D721Med (cell line): Measurements from ENCODE around the gene NPW.

Source experiments
- DNase-seq: peaks from one replicate; pipeline ENCODE4 v3.0.0; 2011; ENCODE audit warnings: low spot score; ENCODE audit not compliant: insufficient read length
- FAIRE-seq: peaks from 2 replicates; lab custom pipeline; 2011; peaks lifted over from hg19 to GRCh38; lab: Jason Lieb, UNC
- TF ChIP-seq, protein P1 (sequence below): IDR thresholded peaks from 2 replicates; pipeline ENCODE4 v1.5.1; 2012; ENCODE audit warnings: mild to moderate bottlenecking, control low read depth; ENCODE audit not compliant: insufficient read depth; ENCODE audit errors: missing control alignments

The NPW gene

DNA sequence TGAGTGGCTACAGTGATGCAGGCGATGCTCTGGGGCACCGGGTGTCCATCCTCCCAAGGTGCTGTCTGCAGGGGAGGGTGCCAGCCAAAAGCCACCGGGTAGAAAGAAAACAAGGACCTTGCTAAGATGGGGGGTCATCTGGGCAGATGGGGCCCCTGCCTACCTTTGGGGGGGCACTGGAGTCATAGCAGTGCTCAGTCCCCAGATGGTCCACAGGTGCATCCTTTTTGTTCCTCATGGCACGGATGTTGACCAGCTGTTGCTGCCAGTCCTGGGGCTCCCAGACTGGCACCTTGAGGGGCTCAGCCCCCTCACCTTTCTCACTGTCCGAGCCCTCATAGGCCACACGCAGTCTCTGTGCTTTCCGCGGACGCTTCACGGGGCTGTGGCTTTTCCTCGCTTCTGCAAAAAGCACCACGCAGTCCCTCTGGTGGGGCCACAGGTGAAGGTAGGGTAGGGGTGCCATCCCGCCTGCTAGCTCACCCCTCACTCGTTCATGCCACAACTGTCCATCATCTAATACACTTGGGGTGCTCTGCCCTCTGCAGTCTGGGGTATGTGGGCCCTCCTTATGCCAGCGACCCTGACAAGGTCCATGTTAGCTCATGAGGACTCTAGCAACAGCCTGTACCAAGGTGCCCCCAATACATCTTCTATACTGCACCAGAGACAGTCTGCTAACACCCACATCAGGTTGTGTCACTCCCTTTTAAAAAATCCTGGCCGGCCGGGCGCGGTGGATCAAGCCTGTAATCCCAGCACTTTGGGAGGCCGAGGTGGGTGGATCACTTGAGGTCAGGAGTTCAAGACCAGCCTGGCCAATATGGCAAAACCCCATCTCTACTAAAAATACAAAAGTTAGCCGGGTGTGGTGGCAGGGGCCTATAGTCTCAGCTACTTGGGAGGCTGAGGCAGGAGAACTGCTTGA is 26.6 kb downstream of the NPW start:
- FAIRE-seq (no peak), DNase-seq (no peak)
- TF ChIP-seq, protein P1, sequence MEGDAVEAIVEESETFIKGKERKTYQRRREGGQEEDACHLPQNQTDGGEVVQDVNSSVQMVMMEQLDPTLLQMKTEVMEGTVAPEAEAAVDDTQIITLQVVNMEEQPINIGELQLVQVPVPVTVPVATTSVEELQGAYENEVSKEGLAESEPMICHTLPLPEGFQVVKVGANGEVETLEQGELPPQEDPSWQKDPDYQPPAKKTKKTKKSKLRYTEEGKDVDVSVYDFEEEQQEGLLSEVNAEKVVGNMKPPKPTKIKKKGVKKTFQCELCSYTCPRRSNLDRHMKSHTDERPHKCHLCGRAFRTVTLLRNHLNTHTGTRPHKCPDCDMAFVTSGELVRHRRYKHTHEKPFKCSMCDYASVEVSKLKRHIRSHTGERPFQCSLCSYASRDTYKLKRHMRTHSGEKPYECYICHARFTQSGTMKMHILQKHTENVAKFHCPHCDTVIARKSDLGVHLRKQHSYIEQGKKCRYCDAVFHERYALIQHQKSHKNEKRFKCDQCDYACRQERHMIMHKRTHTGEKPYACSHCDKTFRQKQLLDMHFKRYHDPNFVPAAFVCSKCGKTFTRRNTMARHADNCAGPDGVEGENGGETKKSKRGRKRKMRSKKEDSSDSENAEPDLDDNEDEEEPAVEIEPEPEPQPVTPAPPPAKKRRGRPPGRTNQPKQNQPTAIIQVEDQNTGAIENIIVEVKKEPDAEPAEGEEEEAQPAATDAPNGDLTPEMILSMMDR = no peak

DNA sequence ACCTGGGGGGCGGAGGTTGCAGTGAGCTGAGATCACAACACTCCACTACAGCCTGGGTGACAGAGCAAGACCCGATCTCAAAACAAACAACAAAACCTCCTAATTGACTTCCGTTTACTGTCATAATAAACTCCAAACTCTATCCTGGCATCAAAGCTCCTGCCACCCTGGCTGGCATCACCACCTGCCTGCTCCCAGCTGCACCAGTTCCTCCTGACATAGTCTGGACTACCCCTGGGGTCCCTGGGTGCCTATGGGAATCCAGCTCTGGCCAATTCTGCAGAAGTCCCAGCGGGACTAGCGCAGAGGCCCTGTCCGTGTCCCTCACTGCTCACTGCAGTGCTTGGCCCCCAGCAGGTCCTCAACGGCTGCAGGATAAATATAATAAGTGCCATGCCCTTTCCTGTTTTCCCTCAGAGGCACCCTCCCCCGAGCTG is 27.3 kb downstream of the NPW start:
- FAIRE-seq (no peak), DNase-seq (no peak)
- TF ChIP-seq, protein P1 = no peak

DNA sequence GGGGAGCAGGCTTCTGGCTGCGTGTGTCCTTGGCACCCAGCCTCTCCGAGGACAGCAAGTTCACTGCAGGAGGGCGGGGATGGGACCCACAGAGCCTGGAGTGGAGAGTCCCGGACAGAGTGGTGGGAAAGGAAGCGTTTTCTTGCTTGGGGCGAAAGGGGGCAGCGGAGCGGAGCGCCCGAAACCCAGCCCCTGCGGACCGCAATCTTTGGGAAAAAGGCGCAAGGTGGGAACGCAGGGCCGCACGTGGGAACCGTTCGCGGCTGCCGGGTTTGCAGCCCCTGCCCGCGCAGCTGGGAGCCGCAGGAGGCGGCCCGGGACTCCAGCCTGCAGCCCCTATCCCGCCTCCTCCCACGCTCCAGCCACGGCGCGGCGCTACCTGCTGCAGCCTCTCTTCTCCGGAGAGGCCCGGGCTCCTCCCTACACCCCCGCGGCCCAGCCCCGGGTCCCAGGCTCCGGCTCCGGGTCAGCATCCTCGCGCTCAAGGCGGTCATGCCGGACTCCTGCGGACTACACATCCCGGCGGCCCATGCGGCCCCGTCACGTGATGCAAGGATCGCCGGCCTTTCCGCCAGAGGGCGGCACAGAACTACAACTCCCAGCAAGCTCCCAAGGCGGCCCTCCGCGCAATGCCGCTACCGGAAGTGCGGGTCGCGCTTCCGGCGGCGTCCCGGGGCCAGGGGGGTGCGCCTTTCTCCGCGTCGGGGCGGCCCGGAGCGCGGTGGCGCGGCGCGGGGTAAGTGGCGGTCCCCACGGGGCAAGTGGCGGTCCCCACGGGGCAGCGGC is 27.9 kb downstream of the NPW start, which contains the start of the genes NTHL1 and TSC2:
NTHL1 (minus strand) TSS at position 505 of the 786 bp plus-strand sequence; CDS start at position 494, 11 bp downstream.
TSC2 (plus strand) TSS at position 656 of the 786 bp plus-strand sequence. CDS start 631 bp downstream, outside the sequence.
- TF ChIP-seq, protein P1 = no peak
- FAIRE-seq (no peak), DNase-seq (peak; percentile 90)

DNA sequence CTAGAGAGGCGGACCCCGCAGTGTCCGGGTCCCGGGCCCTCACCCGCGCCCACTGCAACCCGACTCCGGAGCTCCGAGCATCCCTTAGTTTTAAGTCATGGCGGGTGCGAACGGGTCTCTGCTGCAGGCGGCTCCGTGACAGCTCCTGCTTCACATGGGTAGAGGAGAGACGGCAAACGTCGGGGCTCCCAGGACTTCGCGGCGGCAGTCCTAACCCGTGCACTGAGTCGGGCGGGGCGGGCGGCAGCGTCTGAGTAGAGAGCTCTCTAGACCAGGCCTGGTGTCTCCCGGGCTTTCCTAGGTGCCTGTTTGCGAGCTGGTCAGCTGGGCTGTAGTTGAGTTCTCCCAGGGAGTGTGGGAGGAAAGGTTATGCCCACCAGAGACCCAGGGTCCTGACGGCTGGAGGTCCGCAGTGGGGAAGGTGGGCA is 28.5 kb downstream of the NPW start:
- FAIRE-seq (no peak), DNase-seq (no peak)
- TF ChIP-seq, protein P1 = no peak

DNA sequence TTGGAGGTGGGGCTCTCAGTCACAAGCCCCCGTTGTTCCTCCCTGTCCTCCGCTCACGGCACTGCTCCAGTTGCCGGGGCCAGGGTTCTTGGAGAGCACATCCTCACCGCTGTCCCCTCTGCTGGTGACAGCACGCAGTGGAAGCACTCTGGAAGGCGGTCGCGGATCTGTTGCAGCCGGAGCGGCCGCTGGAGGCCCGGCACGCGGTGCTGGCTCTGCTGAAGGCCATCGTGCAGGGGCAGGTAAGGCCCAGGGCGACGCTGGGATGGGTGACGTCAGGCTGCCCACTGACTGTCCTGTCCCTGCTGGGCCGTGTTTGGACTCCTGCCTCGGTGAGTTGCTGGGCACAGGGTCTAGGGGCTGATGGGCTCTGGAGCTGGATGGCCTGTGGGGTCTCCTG is 33.6 kb downstream of the NPW start:
- DNase-seq (no peak), FAIRE-seq (no peak)
- TF ChIP-seq, protein P1 = no peak

DNA sequence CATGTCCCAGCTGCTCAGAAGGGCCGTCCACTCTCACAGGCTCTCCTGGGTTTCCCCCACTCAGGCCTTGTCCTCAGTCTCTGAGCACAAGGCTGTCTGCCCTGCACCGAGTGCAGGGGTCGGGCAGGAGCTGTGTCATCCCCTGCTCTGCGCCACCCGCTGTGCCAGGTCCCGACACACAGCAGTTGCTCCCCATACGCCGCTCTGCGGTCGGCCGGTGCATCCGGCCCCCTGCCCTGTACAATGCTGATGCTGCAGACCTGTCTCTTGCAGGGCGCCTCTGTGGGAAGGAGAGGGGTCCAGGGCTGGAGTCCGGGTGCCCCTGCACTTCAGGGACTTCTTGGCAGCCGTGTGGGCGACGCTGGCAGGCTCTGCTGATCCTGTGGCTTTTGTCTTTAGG is 34.3 kb downstream of the NPW start:
- TF ChIP-seq, protein P1 = no peak
- DNase-seq (no peak), FAIRE-seq (no peak)
